Loucy (cell line): ENCODE results near the gene FRRS1L.

Experiments
- CTCF ChIP-seq: fragments of 200-600 bp; sonication (generic); conservative IDR thresholded peaks from 2 replicates; pipeline ENCODE4 v1.5.1; 2014; ENCODE audit warnings: mild to moderate bottlenecking, antibody characterized with exemption, low read length
- EZH2phosphoT487 ChIP-seq: fragments of 200-600 bp; IDR thresholded peaks from 2 replicates; pipeline ENCODE4 v1.6.1; 2018; ENCODE audit warnings: antibody characterized with exemption, mild to moderate bottlenecking, moderate library complexity, borderline replicate concordance

- TF ChIP-seq CTCF (no peak), EZH2phosphoT487 (no peak)
Observed at GRCh38 chr9:109121232-109121796, 45.7 kb downstream of the FRRS1L start.
